D721Med (cell line): ENCODE data around the gene KCNH3.

Experiments
- DNase-seq: peaks from one replicate; pipeline ENCODE4 v3.0.0; 2011; ENCODE audit warnings: low spot score; ENCODE audit not compliant: insufficient read length
- FAIRE-seq: peaks from 2 replicates; lab custom pipeline; 2011; peaks lifted over from hg19 to GRCh38; lab: Jason Lieb, UNC
- TF ChIP-seq, protein P1 (sequence below): IDR thresholded peaks from 2 replicates; pipeline ENCODE4 v1.5.1; 2012; ENCODE audit warnings: mild to moderate bottlenecking, control low read depth; ENCODE audit not compliant: insufficient read depth; ENCODE audit errors: missing control alignments

Gene KCNH3, protein sequence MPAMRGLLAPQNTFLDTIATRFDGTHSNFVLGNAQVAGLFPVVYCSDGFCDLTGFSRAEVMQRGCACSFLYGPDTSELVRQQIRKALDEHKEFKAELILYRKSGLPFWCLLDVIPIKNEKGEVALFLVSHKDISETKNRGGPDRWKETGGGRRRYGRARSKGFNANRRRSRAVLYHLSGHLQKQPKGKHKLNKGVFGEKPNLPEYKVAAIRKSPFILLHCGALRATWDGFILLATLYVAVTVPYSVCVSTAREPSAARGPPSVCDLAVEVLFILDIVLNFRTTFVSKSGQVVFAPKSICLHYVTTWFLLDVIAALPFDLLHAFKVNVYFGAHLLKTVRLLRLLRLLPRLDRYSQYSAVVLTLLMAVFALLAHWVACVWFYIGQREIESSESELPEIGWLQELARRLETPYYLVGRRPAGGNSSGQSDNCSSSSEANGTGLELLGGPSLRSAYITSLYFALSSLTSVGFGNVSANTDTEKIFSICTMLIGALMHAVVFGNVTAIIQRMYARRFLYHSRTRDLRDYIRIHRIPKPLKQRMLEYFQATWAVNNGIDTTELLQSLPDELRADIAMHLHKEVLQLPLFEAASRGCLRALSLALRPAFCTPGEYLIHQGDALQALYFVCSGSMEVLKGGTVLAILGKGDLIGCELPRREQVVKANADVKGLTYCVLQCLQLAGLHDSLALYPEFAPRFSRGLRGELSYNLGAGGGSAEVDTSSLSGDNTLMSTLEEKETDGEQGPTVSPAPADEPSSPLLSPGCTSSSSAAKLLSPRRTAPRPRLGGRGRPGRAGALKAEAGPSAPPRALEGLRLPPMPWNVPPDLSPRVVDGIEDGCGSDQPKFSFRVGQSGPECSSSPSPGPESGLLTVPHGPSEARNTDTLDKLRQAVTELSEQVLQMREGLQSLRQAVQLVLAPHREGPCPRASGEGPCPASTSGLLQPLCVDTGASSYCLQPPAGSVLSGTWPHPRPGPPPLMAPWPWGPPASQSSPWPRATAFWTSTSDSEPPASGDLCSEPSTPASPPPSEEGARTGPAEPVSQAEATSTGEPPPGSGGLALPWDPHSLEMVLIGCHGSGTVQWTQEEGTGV

DNA sequence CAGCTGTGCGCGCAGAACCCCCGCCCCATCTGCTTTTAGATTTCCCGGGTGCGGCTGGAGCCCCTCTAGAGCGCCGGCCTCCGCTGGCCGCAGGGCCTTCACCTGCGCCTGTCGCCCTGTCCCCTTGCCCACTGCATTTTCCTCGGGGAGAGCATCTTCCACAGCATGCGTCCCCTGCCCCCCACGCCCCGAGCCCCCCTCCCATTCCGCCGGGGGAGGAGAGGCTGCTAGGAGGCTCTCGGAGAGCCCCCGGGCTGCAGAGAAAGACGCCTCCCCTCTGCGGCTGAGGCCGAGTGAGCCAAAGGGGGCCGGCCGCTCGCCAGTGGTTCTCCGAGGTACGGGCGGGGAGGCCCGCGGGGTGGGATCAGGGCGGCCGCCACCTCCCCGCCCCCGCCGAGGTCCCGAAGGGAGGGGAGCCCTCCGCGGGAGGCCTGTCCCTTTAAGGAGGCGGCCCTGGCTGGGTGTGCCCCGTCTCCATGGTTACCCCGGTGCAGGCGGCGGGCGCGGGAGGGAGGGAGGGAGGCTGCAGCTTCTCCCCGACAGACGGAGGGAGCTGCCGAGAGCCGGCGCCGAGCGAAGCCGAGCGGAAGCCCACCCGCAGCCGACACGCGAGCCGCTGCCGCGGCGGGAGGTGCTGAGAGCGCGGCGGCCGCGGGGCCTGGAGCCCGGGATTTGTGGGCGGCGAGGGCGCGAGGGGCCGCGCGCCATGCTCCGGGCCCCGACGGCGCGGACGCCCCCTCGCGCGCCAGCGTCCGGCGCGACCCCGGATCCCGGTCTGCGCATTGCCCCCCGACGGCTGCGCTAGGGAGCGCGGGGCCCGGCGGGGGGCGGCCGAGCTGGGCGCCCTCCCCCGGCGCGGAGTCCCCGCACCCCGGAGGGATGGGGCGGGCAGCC lies at the start of gene KCNH3:
Gene KCNH3 (plus strand): TSS at position 521 of the 894 bp plus-strand sequence. CDS start 387 bp downstream, outside the sequence.
- peak; percentile 98 for DNase-seq
- TF ChIP-seq, protein P1, sequence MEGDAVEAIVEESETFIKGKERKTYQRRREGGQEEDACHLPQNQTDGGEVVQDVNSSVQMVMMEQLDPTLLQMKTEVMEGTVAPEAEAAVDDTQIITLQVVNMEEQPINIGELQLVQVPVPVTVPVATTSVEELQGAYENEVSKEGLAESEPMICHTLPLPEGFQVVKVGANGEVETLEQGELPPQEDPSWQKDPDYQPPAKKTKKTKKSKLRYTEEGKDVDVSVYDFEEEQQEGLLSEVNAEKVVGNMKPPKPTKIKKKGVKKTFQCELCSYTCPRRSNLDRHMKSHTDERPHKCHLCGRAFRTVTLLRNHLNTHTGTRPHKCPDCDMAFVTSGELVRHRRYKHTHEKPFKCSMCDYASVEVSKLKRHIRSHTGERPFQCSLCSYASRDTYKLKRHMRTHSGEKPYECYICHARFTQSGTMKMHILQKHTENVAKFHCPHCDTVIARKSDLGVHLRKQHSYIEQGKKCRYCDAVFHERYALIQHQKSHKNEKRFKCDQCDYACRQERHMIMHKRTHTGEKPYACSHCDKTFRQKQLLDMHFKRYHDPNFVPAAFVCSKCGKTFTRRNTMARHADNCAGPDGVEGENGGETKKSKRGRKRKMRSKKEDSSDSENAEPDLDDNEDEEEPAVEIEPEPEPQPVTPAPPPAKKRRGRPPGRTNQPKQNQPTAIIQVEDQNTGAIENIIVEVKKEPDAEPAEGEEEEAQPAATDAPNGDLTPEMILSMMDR, result no peak
- FAIRE-seq, result no peak

DNA sequence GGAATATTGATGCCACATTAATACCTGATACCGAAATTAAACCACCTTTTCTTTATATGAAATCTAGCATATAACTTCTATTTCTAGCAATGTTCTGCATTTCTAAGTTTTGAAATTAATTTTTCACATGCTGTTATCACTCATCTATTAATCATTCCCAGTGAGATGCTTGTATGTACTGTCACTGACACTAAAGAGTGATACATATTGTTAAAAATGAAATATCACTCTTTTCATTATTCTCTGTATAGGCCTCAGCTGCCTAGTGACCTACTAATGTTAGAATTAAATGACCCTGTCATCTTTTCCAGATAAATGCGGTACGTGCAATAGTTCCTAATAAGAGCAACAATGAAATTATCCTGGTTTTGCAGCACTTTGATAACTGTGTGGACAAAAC lies 49.7 kb upstream of the KCNH3 start:
- no peak for FAIRE-seq
- TF ChIP-seq, protein P1, result no peak
- no peak for DNase-seq

DNA sequence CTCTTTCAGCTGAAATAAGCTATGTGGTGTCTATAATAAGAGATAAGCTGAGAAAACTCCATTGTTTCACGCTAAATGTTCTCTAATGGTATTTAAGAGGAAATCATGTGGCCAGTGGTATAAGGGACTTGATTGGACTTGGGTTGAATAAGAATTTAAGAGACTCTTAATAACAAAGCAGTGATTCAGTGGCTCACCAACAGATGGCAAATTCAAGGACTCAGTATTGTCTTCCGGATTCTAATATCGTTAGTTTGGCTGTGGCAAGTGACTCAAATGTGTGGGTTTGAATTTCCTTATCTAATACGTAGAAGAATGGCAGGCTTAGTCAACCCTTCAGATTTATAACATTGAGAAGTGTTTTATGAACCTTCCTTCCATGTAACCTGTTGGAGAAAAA lies 49.1 kb upstream of the KCNH3 start:
- FAIRE-seq (no peak), DNase-seq (no peak)
- TF ChIP-seq, protein P1, result no peak

DNA sequence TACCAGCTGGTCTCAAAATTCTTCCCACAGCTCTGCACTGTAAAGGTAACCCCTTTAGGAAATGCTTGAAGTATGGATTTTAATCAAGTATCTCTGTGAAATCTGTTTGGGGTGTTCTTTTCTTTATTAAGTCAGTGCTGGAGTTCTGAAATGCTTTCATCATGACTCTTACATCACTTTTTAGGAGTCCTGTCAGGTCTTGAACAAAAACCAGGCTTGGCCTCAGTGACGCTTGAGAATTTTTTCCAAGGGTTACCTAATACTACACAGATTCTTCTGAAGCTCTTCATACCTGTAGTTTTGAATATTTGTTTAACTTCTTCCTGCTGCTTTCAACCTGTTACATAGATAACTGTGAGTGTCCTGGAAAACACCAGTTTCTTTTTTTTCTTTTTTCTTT lies 47.0 kb upstream of the KCNH3 start:
- no peak for DNase-seq
- no peak for FAIRE-seq
- TF ChIP-seq, protein P1, result no peak

DNA sequence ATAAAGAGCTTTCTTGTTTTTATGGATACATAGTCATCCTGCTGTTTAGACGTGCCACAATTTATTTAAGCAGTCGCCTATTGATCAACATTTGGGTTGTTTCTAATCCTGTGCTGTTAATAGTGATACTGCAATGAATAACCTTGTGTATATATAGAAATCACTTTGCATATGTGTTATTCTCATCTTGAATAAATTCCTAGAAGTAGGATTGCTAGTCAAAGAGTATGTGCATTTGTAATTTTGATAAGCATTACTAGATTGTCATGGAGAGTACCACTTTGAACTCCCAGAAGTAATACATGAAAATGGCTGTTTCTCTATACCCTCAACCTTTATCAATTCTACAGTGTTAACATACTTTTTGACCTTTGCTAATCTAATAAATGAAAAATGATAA lies 44.9 kb upstream of the KCNH3 start:
- DNase-seq (no peak), FAIRE-seq (no peak)
- TF ChIP-seq, protein P1, result no peak
